Cardiac muscle cell (in vitro differentiated cells and primary cell): ENCODE measurements around the gene FAM3A. TPM values are rescaled to one million over a fixed set of nuclear protein-coding genes. Genes with fewer than 3 reads are reported as not detected.
"Not testable (repeated sequence)": the region's sequence is repeated elsewhere in the genome, so short reads cannot be mapped to it uniquely, and the experiment has no call there.

Experiments used
- DNase-seq, 2 donors: peaks; one replicate each; pipeline versions ENCODE4 v3.0.0 to v3.0.0-alpha.2; 2010 to 2017; ENCODE audit warnings: low read depth in 1 of 2, low spot score in 1 of 2
- H3K27ac ChIP-seq: fragments of 200-600 bp; sonication (generic); 2 replicates; pipeline ENCODE4 v1.5.1; 2016
- H3K27me3 ChIP-seq: fragments of 200-600 bp; sonication (generic); 2 replicates; pipeline ENCODE4 v1.6.0; 2016; ENCODE audit warnings: control low read depth
- H3K36me3 ChIP-seq: fragments of 200-600 bp; sonication (generic); 2 replicates; pipeline ENCODE4 v1.5.1; 2016; ENCODE audit warnings: control low read depth
- H3K4me1 ChIP-seq: fragments of 200-600 bp; sonication (generic); 2 replicates; pipeline ENCODE4 v1.8.1; 2017; ENCODE audit warnings: low read depth, mild to moderate bottlenecking, mixed run types
- H3K4me3 ChIP-seq: fragments of 200-600 bp; sonication (generic); 2 replicates; pipeline ENCODE4 v1.5.1; 2016; ENCODE audit warnings: mild to moderate bottlenecking
- H3K9me3 ChIP-seq: fragments of 200-600 bp; sonication (generic); 2 replicates; pipeline ENCODE4 v1.5.1; 2017; ENCODE audit warnings: low read depth, mild to moderate bottlenecking, control low read depth
- CTCF ChIP-seq: IDR thresholded peaks from 2 replicates; pipeline ENCODE4 v1.5.1; 2012; ENCODE audit warnings: low read depth, mild to moderate bottlenecking, low read length
- polyA plus RNA-seq: library from polyadenylated mRNA; unstranded; fragments of >200 nt; fragmentation: Nextera tagmentation; extraction: Ambion mirVana; gene quantifications from 2 replicates; pipeline ENCODE4 v1.2.1, GENCODE V29; 2016
- total RNA-seq: library from RNA; depleted of rRNA; stranded (reverse); fragments of >200 nt; gene quantifications from 2 replicates; pipeline ENCODE4 v1.2.3, GENCODE V29; 2016

Gene FAM3A
- total RNA-seq (121 and 140 TPM in 2 replicates), polyA plus RNA-seq (112 and 136 TPM in 2 replicates)

- peaks cover 25% of the 10 kb centered on the region for H3K4me1 ChIP-seq
- TF ChIP-seq CTCF, result no peak
- peak; percentile 88 to 94 for DNase-seq
- H3K36me3 ChIP-seq, result no peaks in the 10 kb centered on the region
- peak within 1 kb of the TSS; percentile 100 for H3K27ac ChIP-seq
- no peaks in the 10 kb centered on the region for H3K27me3 ChIP-seq
- peak within 1 kb of the TSS; percentile 54 for H3K4me3 ChIP-seq
- H3K9me3 ChIP-seq, result no peaks in the 10 kb centered on the region
These were observed at the start of gene FAM3A for GRCh38 chrX:154515966-154516655. Gene FAM3A (minus strand): TSS chrX:154516232. CDS start chrX:154515772, 460 bp downstream.

GRCh38 chrX:154562295-154562694 is 46.3 kb upstream of the FAM3A start:
- not testable (repeated sequence) for H3K4me1 ChIP-seq, DNase-seq

GRCh38 chrX:154560326-154560725 is 44.3 kb upstream of the FAM3A start:
- H3K27ac ChIP-seq, H3K27me3 ChIP-seq: not testable (repeated sequence)

More at GRCh38 chrX:154562295-154562694, 46.3 kb upstream of the FAM3A start:
- H3K27ac ChIP-seq, H3K4me3 ChIP-seq, H3K9me3 ChIP-seq, H3K36me3 ChIP-seq, H3K27me3 ChIP-seq: not testable (repeated sequence)

GRCh38 chrX:154558896-154559295 is 42.9 kb upstream of the FAM3A start:
- H3K4me1 ChIP-seq, H3K27ac ChIP-seq, DNase-seq, H3K27me3 ChIP-seq, H3K9me3 ChIP-seq, H3K4me3 ChIP-seq, H3K36me3 ChIP-seq: not testable (repeated sequence)

More at GRCh38 chrX:154560326-154560725, 44.3 kb upstream of the FAM3A start:
- not testable (repeated sequence) for H3K4me3 ChIP-seq, DNase-seq, H3K9me3 ChIP-seq, H3K36me3 ChIP-seq, H3K4me1 ChIP-seq

GRCh38 chrX:154558060-154558690 is 42.1 kb upstream of the FAM3A start:
- not testable (repeated sequence) for H3K27me3 ChIP-seq, H3K4me3 ChIP-seq, H3K9me3 ChIP-seq, H3K4me1 ChIP-seq, H3K27ac ChIP-seq, H3K36me3 ChIP-seq, DNase-seq

- H3K27ac ChIP-seq, H3K4me1 ChIP-seq, DNase-seq, H3K36me3 ChIP-seq, H3K4me3 ChIP-seq, H3K27me3 ChIP-seq, H3K9me3 ChIP-seq: not testable (repeated sequence)
These were observed 36.2 kb upstream of the FAM3A start for GRCh38 chrX:154552112-154552806.

- Histone ChIP-seq H3K9me3 (no peaks in the 10 kb centered on the region), H3K36me3 (no peaks in the 10 kb centered on the region), H3K4me1 (no peaks in the 10 kb centered on the region), H3K27ac (no peak overlapping the region), H3K4me3 (no peak overlapping the region), H3K27me3 (no peaks in the 10 kb centered on the region)
- DNase-seq, result no peak
- TF ChIP-seq CTCF, result no peak
These were observed 33.7 kb upstream of the FAM3A start for GRCh38 chrX:154549766-154550165.

- no peak for TF ChIP-seq CTCF
- Histone ChIP-seq H3K36me3 (no peaks in the 10 kb centered on the region), H3K9me3 (no peaks in the 10 kb centered on the region), H3K27ac (peak overlapping the region; percentile 91), H3K4me3 (peak overlapping the region; percentile 66), H3K27me3 (no peaks in the 10 kb centered on the region), H3K4me1 (no peaks in the 10 kb centered on the region)
- DNase-seq, result peak in 1 of 2 donors; percentile 30
These were observed 31.9 kb upstream of the FAM3A start for GRCh38 chrX:154548028-154548316.
